ENCODE data around the gene SSRP1.

SSRP1 gene

GRCh38 chr11:57320719-57321387 is 14.8 kb downstream of the SSRP1 start:
- DNase-seq (ENCODE audit: insufficient read length, low spot score) (no peak), FAIRE-seq (no peak)

- FAIRE-seq (no peak), DNase-seq (ENCODE audit: insufficient read length, low spot score) (no peak)
Observed at GRCh38 chr11:57320067-57320718, 15.5 kb downstream of the SSRP1 start.

- no peak for FAIRE-seq
- no peak for DNase-seq (ENCODE audit: insufficient read length, low spot score)
Observed at GRCh38 chr11:57318178-57318577, 17.5 kb downstream of the SSRP1 start.

DNA sequence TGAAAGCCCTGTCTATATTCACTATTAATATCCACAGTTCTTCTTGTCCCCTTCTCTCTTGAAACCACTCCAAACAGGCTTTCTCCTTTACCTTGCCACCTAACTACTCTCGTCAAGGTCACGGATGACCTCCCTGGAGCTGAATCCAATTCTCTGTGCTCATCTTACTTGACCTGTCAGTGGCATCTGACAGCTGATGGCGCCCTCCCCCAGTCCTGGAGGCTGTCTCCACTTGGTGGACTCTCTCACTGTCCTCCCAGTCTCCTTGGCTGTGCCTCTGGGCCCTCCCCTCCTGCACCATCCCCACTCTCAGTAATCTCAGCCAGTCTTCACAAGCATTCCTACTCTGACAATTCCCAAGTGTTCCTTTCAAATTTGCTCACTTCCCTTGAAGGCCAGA is 19.7 kb downstream of the SSRP1 start:
- FAIRE-seq (no peak), DNase-seq (ENCODE audit: insufficient read length, low spot score) (no peak)

DNA sequence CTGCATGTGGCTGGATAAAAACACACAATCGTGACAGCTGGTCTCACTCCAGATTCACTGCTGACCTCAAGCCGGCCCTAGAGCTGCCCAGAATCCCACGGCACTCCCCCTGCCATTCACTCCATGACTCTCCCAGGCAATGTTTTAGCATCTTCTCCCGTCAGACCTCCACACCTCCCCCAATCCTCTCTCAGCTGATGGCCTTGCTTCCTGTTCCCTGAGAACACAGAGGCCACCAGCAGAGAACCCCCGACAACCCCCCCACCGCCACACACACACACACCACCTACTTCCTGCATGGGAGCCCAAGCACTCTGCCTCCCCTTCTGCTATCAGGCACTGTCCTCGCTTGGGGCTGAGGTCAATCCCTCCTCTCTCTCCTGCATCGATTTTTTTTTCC is 20.2 kb downstream of the SSRP1 start:
- no peak for FAIRE-seq
- no peak for DNase-seq (ENCODE audit: insufficient read length, low spot score)

DNA sequence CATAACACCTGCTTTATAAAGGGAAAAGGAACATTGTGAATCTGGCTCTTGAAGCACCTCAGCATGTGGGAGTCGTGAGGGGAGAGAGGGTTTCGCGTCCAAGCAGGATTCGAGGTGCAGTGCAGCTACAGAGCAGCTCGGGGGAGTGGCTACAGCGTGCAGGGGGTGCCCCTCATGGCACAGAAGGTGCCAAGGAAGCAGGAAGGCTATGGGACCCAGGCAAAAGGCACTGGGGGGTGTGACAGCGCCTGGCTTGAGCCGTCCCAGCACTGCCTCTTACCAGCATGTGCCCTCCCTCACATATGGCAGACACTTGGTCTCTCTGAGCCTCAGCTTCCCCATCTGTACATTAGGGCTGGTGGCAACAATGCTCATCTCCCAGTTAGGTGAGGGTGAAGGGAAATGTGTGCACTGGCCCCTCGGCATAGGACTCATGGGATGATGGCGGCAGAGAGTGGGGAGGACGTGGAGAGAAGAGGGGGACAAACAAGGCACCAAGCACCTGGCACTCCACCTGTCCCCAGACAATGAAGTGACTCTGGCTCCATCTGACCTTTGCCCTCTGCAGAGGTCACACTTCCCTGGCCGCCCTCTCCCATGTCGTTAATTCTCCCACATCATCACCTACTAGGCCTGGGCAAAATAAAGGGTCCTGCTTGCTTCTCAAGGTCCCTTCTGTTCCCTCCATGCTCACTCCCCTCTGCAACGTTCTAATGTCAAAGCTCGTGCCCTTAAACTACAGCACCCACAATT is 21.3 kb downstream of the SSRP1 start:
- no peak for FAIRE-seq
- no peak for DNase-seq (ENCODE audit: insufficient read length, low spot score)

- FAIRE-seq = no peak
Observed at GRCh38 chr11:57313788-57314135, 21.9 kb downstream of the SSRP1 start.

DNA sequence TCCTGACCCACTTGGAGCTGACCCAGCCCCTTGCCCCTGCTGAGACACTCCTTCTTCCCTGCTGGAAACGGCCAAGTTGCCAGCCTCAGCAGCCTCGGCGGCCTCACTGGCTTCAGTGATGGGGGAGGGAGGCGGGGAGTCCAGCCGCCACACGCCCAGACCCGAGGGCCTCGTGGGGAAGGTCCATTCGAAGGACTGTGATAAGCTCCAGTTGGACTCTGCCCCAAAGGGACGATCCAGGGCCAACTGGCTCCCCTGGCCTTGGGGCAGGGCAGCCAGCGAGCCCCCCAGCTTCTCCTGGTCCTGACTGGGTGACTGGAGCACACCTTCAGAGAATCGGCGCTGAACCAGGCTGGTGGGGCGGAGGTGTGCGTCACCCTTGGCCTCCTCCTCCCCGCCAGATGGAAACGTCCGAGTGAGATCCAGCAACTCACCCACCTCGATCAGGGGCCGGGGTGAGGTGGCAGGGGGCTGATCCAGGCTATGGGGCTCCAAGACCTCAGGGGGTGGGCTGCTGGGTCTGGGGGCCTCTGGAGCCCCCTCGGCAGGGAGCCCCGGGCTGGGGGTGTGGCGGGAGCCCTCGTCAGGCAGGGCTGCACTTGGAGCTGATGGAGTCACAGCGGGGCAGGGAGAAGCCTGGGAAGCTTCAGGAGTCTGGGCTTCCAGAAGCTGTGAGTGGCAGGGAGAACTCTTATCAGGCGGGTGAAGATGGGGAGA is 22.5 kb downstream of the SSRP1 start:
- DNase-seq (ENCODE audit: insufficient read length, low spot score) (no peak), FAIRE-seq (no peak)

More at GRCh38 chr11:57313788-57314135, 21.9 kb downstream of the SSRP1 start:
- no peak for DNase-seq (ENCODE audit: insufficient read length, low spot score)

DNA sequence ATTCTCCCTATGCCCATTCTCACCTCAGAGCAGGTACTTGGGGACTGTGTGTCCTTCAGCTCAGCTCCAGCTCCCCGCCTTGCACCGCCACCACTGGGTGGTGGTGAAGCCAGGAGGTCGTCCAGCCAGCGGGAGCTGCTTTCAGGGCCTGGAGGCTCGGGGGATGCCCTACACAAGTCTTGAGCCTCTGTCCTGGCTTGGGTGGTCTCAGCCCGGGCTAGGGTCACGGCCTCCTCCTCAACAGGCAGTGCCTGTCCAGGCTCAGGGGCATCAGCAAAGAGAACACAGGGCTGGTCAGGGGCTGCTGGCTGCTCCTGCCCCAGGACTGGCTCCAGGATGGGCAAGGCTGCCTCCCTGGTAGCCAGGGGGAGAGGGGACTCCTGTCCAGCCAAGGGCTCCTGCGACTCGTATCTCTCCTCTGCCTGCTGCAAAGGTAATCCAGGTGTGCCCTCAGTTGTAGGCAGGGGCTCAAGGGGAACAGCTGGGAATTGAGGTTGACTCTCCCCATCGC is 23.1 kb downstream of the SSRP1 start:
- DNase-seq (ENCODE audit: insufficient read length, low spot score) = no peak
- FAIRE-seq = no peak

- peak; percentile 60 for FAIRE-seq
- DNase-seq (ENCODE audit: insufficient read length, low spot score) = peak; percentile 93
Observed at GRCh38 chr11:57311109-57311936, 24.4 kb downstream of the SSRP1 start.

DNA sequence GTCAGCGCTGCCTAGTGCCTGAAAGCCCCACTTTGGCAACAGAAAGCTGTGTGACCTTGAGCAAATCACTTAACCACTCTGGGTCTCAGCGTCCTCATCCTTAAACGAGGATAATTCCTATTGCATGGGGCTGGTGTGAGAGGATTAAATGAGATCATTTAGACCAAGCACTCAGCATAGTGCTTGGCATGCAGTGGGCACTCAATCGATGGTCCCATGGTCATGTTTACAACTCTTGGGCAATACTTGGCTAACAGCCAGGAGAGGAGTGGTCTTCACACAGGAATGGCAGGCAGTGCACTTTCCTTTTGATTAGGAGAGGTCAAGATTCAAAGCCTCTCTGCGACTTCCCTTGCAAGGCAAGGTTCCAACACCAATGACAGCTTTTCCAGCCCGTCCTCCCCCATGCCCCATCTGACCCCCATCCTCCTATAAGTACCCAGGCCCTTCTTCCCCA is 25.0 kb downstream of the SSRP1 start:
- FAIRE-seq (no peak), DNase-seq (ENCODE audit: insufficient read length, low spot score) (no peak)

DNA sequence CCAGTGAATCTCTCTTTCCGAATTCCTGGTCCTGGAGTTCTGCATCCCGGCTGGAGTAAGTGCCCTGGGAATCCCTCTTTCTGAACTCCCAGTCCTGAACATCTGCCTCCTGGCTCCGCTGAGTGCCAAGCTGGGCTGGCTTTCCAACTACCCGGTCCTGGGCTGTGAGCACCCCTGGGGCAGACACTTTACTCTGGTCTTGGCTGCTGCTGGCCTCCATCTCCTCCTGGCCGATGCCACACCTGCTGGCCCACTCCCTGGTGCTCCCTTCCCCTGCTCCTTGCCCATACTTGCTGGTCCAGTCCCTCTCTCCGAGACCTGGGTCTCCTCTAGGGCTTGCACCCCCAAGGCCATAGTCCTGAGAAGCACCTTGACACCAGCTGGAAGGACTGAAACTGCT is 25.6 kb downstream of the SSRP1 start:
- DNase-seq (ENCODE audit: insufficient read length, low spot score) = no peak
- no peak for FAIRE-seq

DNA sequence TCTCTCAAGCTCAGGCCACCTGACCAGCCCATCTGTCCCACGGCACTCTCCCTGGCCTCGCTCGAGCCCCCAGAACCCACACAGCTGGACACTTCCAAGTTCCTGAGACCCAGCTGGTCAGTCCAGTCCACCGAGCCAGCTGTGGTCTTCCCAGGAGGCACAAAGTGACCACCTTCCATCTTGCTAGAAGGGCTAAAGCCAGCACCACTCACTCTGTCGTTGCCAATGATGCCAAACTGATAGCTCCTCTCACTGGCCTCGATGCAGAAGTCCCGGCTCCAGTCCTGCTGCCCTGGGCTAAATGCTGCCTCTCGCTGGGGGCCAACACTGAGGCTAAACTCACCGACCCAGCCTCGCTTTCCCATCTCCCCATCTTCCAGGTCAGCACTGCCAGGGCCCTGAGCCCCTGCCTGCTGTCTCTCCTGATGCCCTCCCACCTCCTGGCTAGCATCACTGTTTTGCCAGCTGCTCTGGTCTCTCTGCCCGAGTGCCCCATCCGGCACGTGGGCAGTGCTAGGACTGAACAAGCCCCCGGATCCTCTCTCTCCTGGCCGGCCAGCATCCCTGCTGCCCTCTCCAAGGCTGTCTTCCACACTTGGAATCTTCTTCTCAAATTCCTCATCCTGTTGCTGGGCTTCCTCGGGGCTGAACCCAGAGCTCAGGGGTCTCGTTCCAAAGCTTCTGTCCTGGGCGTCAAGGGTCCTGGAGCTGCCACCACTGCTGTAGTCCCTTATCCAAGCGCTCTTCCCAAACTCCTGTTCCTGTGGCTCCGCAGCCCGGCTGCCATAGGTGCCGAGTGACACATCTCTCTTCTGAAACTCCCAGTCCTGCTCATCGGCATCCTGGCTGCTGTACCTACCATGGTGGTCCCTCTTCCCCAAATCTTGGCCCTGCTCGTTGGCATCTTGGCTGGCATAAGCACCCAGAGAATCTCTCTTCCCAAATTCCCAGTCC is 26.3 kb downstream of the SSRP1 start:
- FAIRE-seq = no peak
- DNase-seq (ENCODE audit: insufficient read length, low spot score) = no peak

GRCh38 chr11:57308426-57309060 is 27.1 kb downstream of the SSRP1 start:
- FAIRE-seq (no peak), DNase-seq (ENCODE audit: insufficient read length, low spot score) (no peak)

DNA sequence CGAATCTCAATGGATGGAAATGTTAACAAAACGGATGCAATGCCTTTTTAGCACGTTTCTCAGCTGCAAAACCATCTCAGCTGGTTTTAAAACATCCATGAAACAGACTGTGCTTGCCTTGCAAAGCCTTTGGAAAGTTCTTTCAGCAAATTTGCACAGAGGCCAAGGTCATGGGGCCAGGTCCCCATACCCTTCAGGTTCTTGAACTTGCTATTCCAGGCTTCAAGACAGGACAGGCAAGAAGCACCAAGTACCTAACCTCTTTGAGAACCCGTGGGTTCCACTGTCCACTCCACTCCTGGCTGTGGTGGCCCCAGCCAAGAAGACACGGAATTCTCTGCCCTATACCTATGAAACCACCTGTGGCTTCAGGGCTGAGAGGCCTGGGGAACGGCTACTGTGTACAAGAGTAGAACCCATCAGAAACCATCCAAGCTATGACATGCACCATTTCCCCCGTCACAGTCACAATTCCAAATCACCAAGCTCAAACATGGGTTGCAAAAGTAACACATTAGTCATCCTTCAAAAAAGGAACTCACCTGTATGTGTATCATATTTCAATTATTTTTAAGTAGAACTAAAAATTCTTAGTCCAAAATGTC is 27.9 kb downstream of the SSRP1 start:
- FAIRE-seq = no peak

GRCh38 chr11:57306940-57307565 is 28.6 kb downstream of the SSRP1 start:
- no peak for FAIRE-seq
- DNase-seq (ENCODE audit: insufficient read length, low spot score) = no peak

More for the DNA sequence above, 27.9 kb downstream of the SSRP1 start:
- no peak for DNase-seq (ENCODE audit: insufficient read length, low spot score)

GRCh38 chr11:57306161-57306876 is 29.4 kb downstream of the SSRP1 start:
- DNase-seq (ENCODE audit: insufficient read length, low spot score) = no peak
- FAIRE-seq = no peak
